ENCODE results near the gene BUD13.

Gene BUD13

GRCh38 chr11:116792869-116793771, 20.3 kb upstream of the BUD13 start:
- Histone ChIP-seq H3K36me3 (ENCODE audit: insufficient read depth, low read length) (no peaks in the 10 kb centered on the region), H3K4me1 (ENCODE audit: insufficient read depth, low read length, poor library complexity, severe bottlenecking) (peaks cover 3% of the 10 kb centered on the region), H3F3A (ENCODE audit: low read depth) (no peaks in the 10 kb centered on the region), H3K27me3 (ENCODE audit: insufficient read depth, low read length, poor library complexity, severe bottlenecking) (no peaks in the 10 kb centered on the region), H3K4me3 (ENCODE audit: low read length, poor library complexity, severe bottlenecking) (no peak overlapping the region), H3K9me3 (ENCODE audit: insufficient read depth, low read depth, low read length) (no peaks in the 10 kb centered on the region), H3K79me2 (ENCODE audit: insufficient read depth, low read length) (peaks cover under 1% of the 10 kb centered on the region; the same call in 1 of the 2 replicates), H3K9me2 (replicated peaks; ENCODE audit: low read depth, low read length) (no peaks in the 10 kb centered on the region), H2AFZ (ENCODE audit: low read length) (peak overlapping the region; percentile 88), H3K4me2 (ENCODE audit: low read depth, low read length, poor library complexity, severe bottlenecking) (no peak overlapping the region), H4K20me1 (ENCODE audit: insufficient read depth, low read length, poor library complexity, severe bottlenecking) (no peaks in the 10 kb centered on the region), H3K9ac (ENCODE audit: low read depth, low read length, poor library complexity, severe bottlenecking) (no peak overlapping the region)
- TF ChIP-seq EZH2phosphoT487 (IDR thresholded peaks at IDR 0.05; ENCODE audit: borderline replicate concordance) (no peak), CTCF (conservative IDR thresholded peaks at IDR 0.05; ENCODE audit: low read length) (no peak)

GRCh38 chr11:116792144-116792868, 19.5 kb upstream of the BUD13 start:
- TF ChIP-seq EZH2phosphoT487 (IDR thresholded peaks at IDR 0.05; ENCODE audit: borderline replicate concordance) (no peak), CTCF (conservative IDR thresholded peaks at IDR 0.05; ENCODE audit: low read length) (no peak)
- H3K36me3 ChIP-seq (ENCODE audit: insufficient read depth, low read length), result no peaks in the 10 kb centered on the region
- H3K27me3 ChIP-seq (ENCODE audit: insufficient read depth, low read length, poor library complexity, severe bottlenecking), result no peaks in the 10 kb centered on the region
- no peaks in the 10 kb centered on the region for H3K9me2 ChIP-seq (replicated peaks; ENCODE audit: low read depth, low read length)
- peaks cover 9% of the 10 kb centered on the region for H3K79me2 ChIP-seq (ENCODE audit: insufficient read depth, low read length)
- H3K4me3 ChIP-seq (ENCODE audit: low read length, poor library complexity, severe bottlenecking), result no peak overlapping the region
- H4K20me1 ChIP-seq (ENCODE audit: insufficient read depth, low read length, poor library complexity, severe bottlenecking), result peaks cover 3% of the 10 kb centered on the region
- H3K4me2 ChIP-seq (ENCODE audit: low read depth, low read length, poor library complexity, severe bottlenecking), result no peak overlapping the region
- no peak overlapping the region for H2AFZ ChIP-seq (ENCODE audit: low read length)
- no peaks in the 10 kb centered on the region for H3K9me3 ChIP-seq (ENCODE audit: insufficient read depth, low read depth, low read length)
- H3F3A ChIP-seq (ENCODE audit: low read depth), result no peaks in the 10 kb centered on the region
- no peak overlapping the region for H3K9ac ChIP-seq (ENCODE audit: low read depth, low read length, poor library complexity, severe bottlenecking)
- H3K4me1 ChIP-seq (ENCODE audit: insufficient read depth, low read length, poor library complexity, severe bottlenecking), result peaks cover 5% of the 10 kb centered on the region

- H3K27me3 ChIP-seq (ENCODE audit: insufficient read depth, low read length, poor library complexity, severe bottlenecking), result no peaks in the 10 kb centered on the region
- no peaks in the 10 kb centered on the region for H3F3A ChIP-seq (ENCODE audit: low read depth)
- H3K9ac ChIP-seq (ENCODE audit: low read depth, low read length, poor library complexity, severe bottlenecking), result no peak within 1 kb of the TSS
- H4K20me1 ChIP-seq (ENCODE audit: insufficient read depth, low read length, poor library complexity, severe bottlenecking), result peaks cover 8% of the 10 kb centered on the region
- H2AFZ ChIP-seq (ENCODE audit: low read length), result peak within 1 kb of the TSS; percentile 66; the same call in 1 of the 2 replicates
- no peak within 1 kb of the TSS for H3K4me3 ChIP-seq (ENCODE audit: low read length, poor library complexity, severe bottlenecking)
- peaks cover 10% of the 10 kb centered on the region for H3K4me1 ChIP-seq (ENCODE audit: insufficient read depth, low read length, poor library complexity, severe bottlenecking)
- peaks cover 14% of the 10 kb centered on the region for H3K79me2 ChIP-seq (ENCODE audit: insufficient read depth, low read length)
- no peak for TF ChIP-seq EZH2phosphoT487 (IDR thresholded peaks at IDR 0.05; ENCODE audit: borderline replicate concordance)
- no peak for TF ChIP-seq CTCF (conservative IDR thresholded peaks at IDR 0.05; ENCODE audit: low read length)
- no peak within 1 kb of the TSS for H3K4me2 ChIP-seq (ENCODE audit: low read depth, low read length, poor library complexity, severe bottlenecking)
- H3K9me2 ChIP-seq (replicated peaks; ENCODE audit: low read depth, low read length), result no peaks in the 10 kb centered on the region
- no peaks in the 10 kb centered on the region for H3K9me3 ChIP-seq (ENCODE audit: insufficient read depth, low read depth, low read length)
- H3K36me3 ChIP-seq (ENCODE audit: insufficient read depth, low read length), result no peaks in the 10 kb centered on the region
Observed at GRCh38 chr11:116791813-116792143, 19.0 kb upstream of the BUD13 start, which contains the start of gene APOA5. Gene APOA5 (minus strand): TSS chr11:116791879. CDS start chr11:116791860, 19 bp downstream.
